ENCODE data around the gene DOCK11. TPM values are rescaled to one million over a fixed set of nuclear protein-coding genes. Genes with fewer than 3 reads are reported as not detected.

DOCK11 gene
- total and polyA plus RNA-seq, 2 donors from 2014 or later = 11.4 to 49.5 TPM

- Histone ChIP-seq H3K4me3 (ENCODE audit: low read length in 3 of 3) (peak overlapping the region; percentile 50 to 55 (median 53)), H3K27ac (ENCODE audit: low read depth in 2 of 2, low read length in 2 of 2) (peak overlapping the region in 1 of 2 donors; percentile 32), H3K36me3 (ENCODE audit: control insufficient read depth in 2 of 3, insufficient read depth in 3 of 3, low read length in 3 of 3) (no peaks in the 10 kb centered on the region), H3K9ac (ENCODE audit: low read length in 3 of 3) (no peak overlapping the region), H3K9me3 (ENCODE audit: control insufficient read depth in 2 of 3, insufficient read depth in 1 of 3, low read length in 3 of 3) (no peaks in the 10 kb centered on the region), H3K27me3 (ENCODE audit: control insufficient read depth, insufficient read depth, low read length) (peaks cover 2% of the 10 kb centered on the region), H3K4me1 (ENCODE audit: control insufficient read depth in 2 of 3, insufficient read depth in 2 of 3, low read depth in 1 of 3, low read length in 3 of 3) (peaks cover 0 to 3% (median 0%) of the 10 kb centered on the region in 3 donors)
- DNase-seq = peak; percentile 14 to 87 (median 44)
- TF ChIP-seq CTCF (IDR thresholded peaks at IDR 0.05; ENCODE audit: borderline replicate concordance, extremely low read depth, insufficient read depth) = no peak
- FAIRE-seq = no peak
- intact Hi-C loops (cut with DNase I) = no loop called here
Observed at GRCh38 chrX:118495958-118496762, 545 bp downstream of the DOCK11 start.

GRCh38 chrX:118496763-118497079, 1.1 kb downstream of the DOCK11 start:
- Histone ChIP-seq H3K27me3 (ENCODE audit: control insufficient read depth, insufficient read depth, low read length) (peaks cover 2% of the 10 kb centered on the region), H3K4me1 (ENCODE audit: control insufficient read depth in 2 of 3, insufficient read depth in 2 of 3, low read depth in 1 of 3, low read length in 3 of 3) (peaks cover 0 to 3% (median 0%) of the 10 kb centered on the region in 3 donors), H3K9me3 (ENCODE audit: control insufficient read depth in 2 of 3, insufficient read depth in 1 of 3, low read length in 3 of 3) (no peaks in the 10 kb centered on the region), H3K9ac (ENCODE audit: low read length in 3 of 3) (no peak overlapping the region), H3K27ac (ENCODE audit: low read depth in 2 of 2, low read length in 2 of 2) (peak overlapping the region in 1 of 2 donors; percentile 32), H3K36me3 (ENCODE audit: control insufficient read depth in 2 of 3, insufficient read depth in 3 of 3, low read length in 3 of 3) (no peaks in the 10 kb centered on the region), H3K4me3 (ENCODE audit: low read length in 3 of 3) (peak overlapping the region; percentile 50 to 55 (median 53))
- DNase-seq = peak in 2 of 5 donors; percentile 9 to 43
- no peak for FAIRE-seq
- no peak for TF ChIP-seq CTCF (IDR thresholded peaks at IDR 0.05; ENCODE audit: borderline replicate concordance, extremely low read depth, insufficient read depth)
- intact Hi-C loops (cut with DNase I) = no loop called here

- intact Hi-C loops (cut with DNase I) = no loop called here
- peaks cover 2% of the 10 kb centered on the region for H3K27me3 ChIP-seq (ENCODE audit: control insufficient read depth, insufficient read depth, low read length)
- H3K4me1 ChIP-seq (ENCODE audit: control insufficient read depth in 2 of 3, insufficient read depth in 2 of 3, low read depth in 1 of 3, low read length in 3 of 3) = peaks cover 0 to 3% (median 0%) of the 10 kb centered on the region in 3 donors
- FAIRE-seq (no peak), DNase-seq (peak in 2 of 5 donors; percentile 34 to 36)
- H3K27ac ChIP-seq (ENCODE audit: low read depth in 2 of 2, low read length in 2 of 2) = no peak overlapping the region
- no peaks in the 10 kb centered on the region for H3K9me3 ChIP-seq (ENCODE audit: control insufficient read depth in 2 of 3, insufficient read depth in 1 of 3, low read length in 3 of 3)
- peak overlapping the region in 2 of 3 donors; percentile 50 to 55 for H3K4me3 ChIP-seq (ENCODE audit: low read length in 3 of 3)
- no peaks in the 10 kb centered on the region for H3K36me3 ChIP-seq (ENCODE audit: control insufficient read depth in 2 of 3, insufficient read depth in 3 of 3, low read length in 3 of 3)
- TF ChIP-seq CTCF (IDR thresholded peaks at IDR 0.05; ENCODE audit: borderline replicate concordance, extremely low read depth, insufficient read depth) = no peak
- peak overlapping the region in 1 of 3 donors; percentile 1 for H3K9ac ChIP-seq (ENCODE audit: low read length in 3 of 3)
Observed at GRCh38 chrX:118497180-118497818, 1.7 kb downstream of the DOCK11 start.
